Activated T-helper 2 cell treated with anti-CD3 and anti-CD28 coated beads, Interferon-gamma antibody, Interleukin-2, Interleukin-4, amounts not matched to agents 10 μg/mL and 5 μg/mL and 100 μg/mL, durations not matched to agents 14 hours and 24 hours and 36 hours (primary cell): ENCODE data around the gene PLEKHG4. TPM values are rescaled to one million over a fixed set of nuclear protein-coding genes. Genes with fewer than 3 reads are reported as not detected.
A peak's percentile ranks its signal among the peaks of the same experiment; 100 is the strongest.

Experiments
- DNase-seq: peaks from one replicate; pipeline ENCODE4 v3.0.0; 2021; ENCODE audit warnings: low spot score
- H3K27ac Mint-ChIP-seq: one replicate; pipeline ENCODE4 v1.8.0; 2021; ENCODE audit warnings: mixed read lengths
- H3K27me3 Mint-ChIP-seq: one replicate; pipeline ENCODE4 v1.8.0; 2021; ENCODE audit warnings: low read depth, mixed read lengths
- H3K36me3 Mint-ChIP-seq: one replicate; pipeline ENCODE4 v1.8.0; 2021; ENCODE audit warnings: low read depth, mixed read lengths
- H3K4me1 Mint-ChIP-seq: one replicate; pipeline ENCODE4 v1.8.0; 2021; ENCODE audit warnings: low read depth, mixed read lengths
- H3K4me3 Mint-ChIP-seq: one replicate; pipeline ENCODE4 v1.8.0; 2021; ENCODE audit warnings: low read depth, mild to moderate bottlenecking, moderate library complexity, mixed read lengths
- H3K9me3 Mint-ChIP-seq: one replicate; pipeline ENCODE4 v1.8.0; 2021; ENCODE audit warnings: mixed read lengths
- intact Hi-C: fragments of 100-400 bp; cut with micrococcal nuclease; formaldehyde crosslinking; loops from one replicate; pipeline ENCODE4 v1.15.1; 2023
- total RNA-seq: library from RNA; stranded (reverse); gene quantifications from 2 replicates; pipeline ENCODE4 v1.2.3, GENCODE V29; 2022

Gene PLEKHG4
- total RNA-seq, 1 donor from 2014 or later = 30.4 TPM

- Mint-ChIP-seq H3K27me3 (no peaks in the 10 kb centered on the region), H3K9me3 (no peaks in the 10 kb centered on the region), H3K4me1 (peaks cover 4% of the 10 kb centered on the region), H3K4me3 (no peak overlapping the region), H3K27ac (no peak overlapping the region), H3K36me3 (no peaks in the 10 kb centered on the region)
- no peak for DNase-seq
- intact Hi-C loops = no loop called here
Measured at GRCh38 chr16:67258161-67258835, 21.0 kb upstream of the PLEKHG4 start.

DNA sequence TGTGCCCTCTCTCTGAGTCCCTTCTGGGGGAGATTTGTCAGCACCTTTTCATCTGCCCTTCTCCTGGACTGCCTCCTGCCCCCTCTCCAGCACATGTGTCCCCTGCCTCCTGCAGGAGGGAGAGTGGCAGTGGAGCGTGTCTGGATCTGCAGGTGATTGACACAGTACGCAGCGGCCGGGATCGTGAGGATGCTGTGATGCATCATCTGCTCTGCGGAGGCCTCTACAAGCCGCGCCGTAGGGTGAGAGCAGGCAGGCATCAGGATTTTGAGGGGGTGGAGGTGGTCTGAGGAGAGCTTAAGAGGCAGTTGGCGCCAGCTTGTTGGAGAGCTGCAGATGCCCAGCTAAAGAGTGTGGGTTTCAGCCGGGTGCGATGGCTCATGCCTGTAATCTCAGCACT, 19.6 kb upstream of the PLEKHG4 start:
- DNase-seq = no peak
- H3K27ac Mint-ChIP-seq = no peak overlapping the region
- intact Hi-C loops = loop anchor here (5.0 kb wide), 1 partner anchor 138 kb away; no protein-coding TSS in a partner anchor
- peaks cover 4% of the 10 kb centered on the region for H3K4me1 Mint-ChIP-seq
- H3K27me3 Mint-ChIP-seq = no peaks in the 10 kb centered on the region
- H3K9me3 Mint-ChIP-seq = no peaks in the 10 kb centered on the region
- no peak overlapping the region for H3K4me3 Mint-ChIP-seq
- no peaks in the 10 kb centered on the region for H3K36me3 Mint-ChIP-seq

- DNase-seq = no peak
- Mint-ChIP-seq H3K36me3 (no peaks in the 10 kb centered on the region), H3K27me3 (no peaks in the 10 kb centered on the region), H3K4me3 (no peak overlapping the region), H3K4me1 (peaks cover 4% of the 10 kb centered on the region), H3K27ac (no peak overlapping the region), H3K9me3 (no peaks in the 10 kb centered on the region)
- intact Hi-C loops = loop anchor here (5.0 kb wide), 1 partner anchor 137 kb away; no protein-coding TSS in a partner anchor
Measured at GRCh38 chr16:67260426-67261063, 18.8 kb upstream of the PLEKHG4 start.

- intact Hi-C loops = loop anchor here (5.0 kb wide), 1 partner anchor 134 kb away; no protein-coding TSS in a partner anchor
- Mint-ChIP-seq H3K27ac (no peak overlapping the region), H3K9me3 (no peaks in the 10 kb centered on the region)
Measured at GRCh38 chr16:67263201-67263600, 16.1 kb upstream of the PLEKHG4 start.

DNA sequence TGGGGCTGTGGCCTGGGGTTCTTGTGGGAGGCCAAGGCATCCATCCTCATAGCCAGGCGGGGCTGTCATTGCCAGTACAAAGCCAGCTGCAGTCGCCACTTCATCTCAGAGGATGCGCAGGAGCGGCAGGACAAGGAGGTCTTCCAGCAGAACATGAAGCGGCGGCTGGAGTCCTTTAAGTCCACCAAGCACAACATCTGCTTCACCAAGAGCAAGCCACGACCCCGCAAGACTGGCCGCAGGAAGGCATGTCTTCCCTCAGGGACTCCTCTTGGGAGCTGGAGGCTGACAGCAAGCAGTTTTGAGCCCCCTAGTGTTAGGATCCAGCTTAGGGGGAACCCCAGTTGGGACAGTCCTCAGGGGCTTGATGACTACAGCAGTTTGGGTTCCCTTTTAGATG, 15.1 kb upstream of the PLEKHG4 start:
- Mint-ChIP-seq H3K4me1 (peaks cover 4% of the 10 kb centered on the region), H3K27me3 (no peaks in the 10 kb centered on the region), H3K27ac (no peak overlapping the region), H3K36me3 (peaks cover 3% of the 10 kb centered on the region), H3K4me3 (no peak overlapping the region), H3K9me3 (no peaks in the 10 kb centered on the region)
- intact Hi-C loops = loop anchor here (5.0 kb wide), 1 partner anchor 133 kb away; no protein-coding TSS in a partner anchor
- no peak for DNase-seq

More at GRCh38 chr16:67263201-67263600, 16.1 kb upstream of the PLEKHG4 start:
- no peak for DNase-seq
- Mint-ChIP-seq H3K4me1 (peaks cover 4% of the 10 kb centered on the region), H3K4me3 (no peak overlapping the region), H3K36me3 (peaks cover 3% of the 10 kb centered on the region), H3K27me3 (no peaks in the 10 kb centered on the region)

DNA sequence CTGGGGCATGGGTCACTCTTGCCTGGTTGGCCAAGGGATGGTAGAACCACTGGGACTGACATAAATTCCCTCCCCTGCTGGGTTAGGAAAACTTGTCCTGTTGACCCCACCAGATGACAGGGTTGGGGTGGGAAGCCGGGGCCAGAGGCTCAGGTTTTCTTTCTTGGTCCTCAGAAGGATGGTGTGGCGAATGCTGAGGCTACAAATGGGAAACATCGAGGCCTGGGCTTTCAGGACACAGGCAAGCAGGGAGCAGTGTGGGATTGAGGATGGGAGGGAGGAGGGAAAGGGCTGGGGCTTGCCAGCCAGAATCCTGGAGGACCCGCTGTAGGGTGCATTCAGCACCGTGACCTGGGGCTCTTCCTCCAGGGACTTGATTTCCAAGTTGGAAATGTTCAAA, 14.5 kb upstream of the PLEKHG4 start:
- peaks cover 3% of the 10 kb centered on the region for H3K36me3 Mint-ChIP-seq
- H3K27ac Mint-ChIP-seq = no peak overlapping the region
- no peak overlapping the region for H3K4me3 Mint-ChIP-seq
- H3K27me3 Mint-ChIP-seq = no peaks in the 10 kb centered on the region
- peaks cover 4% of the 10 kb centered on the region for H3K4me1 Mint-ChIP-seq
- no peaks in the 10 kb centered on the region for H3K9me3 Mint-ChIP-seq
- DNase-seq = no peak
- intact Hi-C loops = loop anchor here (5.0 kb wide), 1 partner anchor 132 kb away; no protein-coding TSS in a partner anchor

DNA sequence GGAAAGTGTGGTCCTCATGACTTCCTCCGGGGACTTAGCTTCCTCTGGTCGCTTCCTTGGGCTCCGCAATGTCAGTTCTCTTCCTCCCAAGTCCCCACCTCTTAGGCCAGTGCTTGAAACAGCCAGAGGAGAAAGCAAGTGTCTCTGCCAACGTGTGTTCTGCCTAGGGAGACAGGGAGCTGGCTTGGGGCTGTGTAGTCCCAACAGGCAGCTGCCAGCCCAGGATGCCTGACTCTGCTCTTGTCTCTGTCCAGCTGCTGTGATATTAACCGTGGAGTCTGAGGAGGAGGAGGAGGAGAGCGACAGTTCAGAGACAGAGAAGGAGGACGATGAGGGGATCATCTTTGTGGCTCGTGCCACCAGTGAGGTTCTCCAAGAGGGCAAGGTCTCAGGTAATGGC, 13.5 kb upstream of the PLEKHG4 start:
- Mint-ChIP-seq H3K27me3 (no peaks in the 10 kb centered on the region), H3K36me3 (peaks cover 3% of the 10 kb centered on the region), H3K9me3 (no peaks in the 10 kb centered on the region), H3K4me3 (no peak overlapping the region), H3K27ac (no peak overlapping the region), H3K4me1 (no peaks in the 10 kb centered on the region)
- intact Hi-C loops = no loop called here
- DNase-seq = no peak

DNA sequence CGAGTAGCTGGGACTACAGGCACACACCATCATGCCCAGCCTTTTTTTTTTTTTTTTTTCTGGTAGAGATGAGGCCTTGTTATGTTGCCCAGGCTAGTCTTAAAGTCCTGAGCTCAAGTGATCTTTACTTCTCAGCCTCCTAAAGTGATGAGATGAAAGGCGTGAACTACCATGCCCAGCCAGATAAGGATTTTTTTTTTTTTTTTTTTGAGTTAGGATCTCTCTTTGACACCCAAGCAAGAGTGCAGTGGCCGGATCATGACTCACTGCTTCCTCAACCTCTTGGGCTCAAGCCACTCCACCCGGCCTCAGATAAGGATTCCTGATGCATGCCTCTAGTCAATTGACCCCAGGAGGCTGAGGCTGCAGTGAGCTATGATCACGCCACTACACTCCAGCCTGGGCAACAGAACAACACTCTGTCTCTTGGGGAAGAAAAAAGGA, 11.2 kb upstream of the PLEKHG4 start:
- no peak for DNase-seq
- Mint-ChIP-seq H3K4me3 (no peak overlapping the region), H3K9me3 (no peaks in the 10 kb centered on the region), H3K36me3 (peaks cover 8% of the 10 kb centered on the region), H3K27me3 (no peaks in the 10 kb centered on the region), H3K4me1 (no peaks in the 10 kb centered on the region), H3K27ac (no peak overlapping the region)
- intact Hi-C loops = no loop called here

- no peaks in the 10 kb centered on the region for H3K9me3 Mint-ChIP-seq
- intact Hi-C loops = no loop called here
- H3K27me3 Mint-ChIP-seq = no peaks in the 10 kb centered on the region
Measured at GRCh38 chr16:67269766-67270165, 9.6 kb upstream of the PLEKHG4 start.

DNA sequence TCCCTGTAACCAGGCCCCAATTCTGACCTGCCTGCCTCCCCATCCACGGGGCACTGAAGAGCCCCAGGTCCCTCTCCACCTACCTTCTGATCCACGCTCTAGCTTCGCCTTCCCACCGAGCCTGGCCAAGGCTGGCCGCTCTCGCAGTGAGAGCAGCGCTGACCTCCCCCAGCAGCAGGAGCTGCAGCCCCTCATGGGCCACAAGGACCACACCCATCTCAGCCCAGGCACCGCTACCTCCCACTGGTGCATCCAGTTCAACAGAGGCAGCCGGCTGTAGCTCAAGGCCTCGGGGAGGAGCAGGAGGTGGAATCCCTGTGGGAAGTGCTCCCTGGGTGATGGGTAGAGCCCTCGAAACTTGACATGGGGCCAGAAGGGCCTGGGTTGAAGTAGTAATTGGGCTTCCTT, 8.4 kb upstream of the PLEKHG4 start:
- Mint-ChIP-seq H3K27me3 (no peaks in the 10 kb centered on the region), H3K4me1 (peaks cover 3% of the 10 kb centered on the region), H3K9me3 (no peaks in the 10 kb centered on the region), H3K27ac (no peak overlapping the region), H3K4me3 (no peak overlapping the region), H3K36me3 (peaks cover 13% of the 10 kb centered on the region)
- intact Hi-C loops = no loop called here
- DNase-seq = no peak

More at GRCh38 chr16:67269766-67270165, 9.6 kb upstream of the PLEKHG4 start:
- H3K36me3 Mint-ChIP-seq = peaks cover 8% of the 10 kb centered on the region
- H3K4me3 Mint-ChIP-seq = no peak overlapping the region
- H3K27ac Mint-ChIP-seq = no peak overlapping the region
- DNase-seq = no peak
- no peaks in the 10 kb centered on the region for H3K4me1 Mint-ChIP-seq

GRCh38 chr16:67271446-67271845, 7.9 kb upstream of the PLEKHG4 start:
- no peaks in the 10 kb centered on the region for H3K9me3 Mint-ChIP-seq
- intact Hi-C loops = no loop called here
- H3K27ac Mint-ChIP-seq = no peak overlapping the region
- peaks cover 15% of the 10 kb centered on the region for H3K36me3 Mint-ChIP-seq
- DNase-seq = no peak
- H3K27me3 Mint-ChIP-seq = no peaks in the 10 kb centered on the region
- peaks cover 5% of the 10 kb centered on the region for H3K4me1 Mint-ChIP-seq
- no peak overlapping the region for H3K4me3 Mint-ChIP-seq

DNA sequence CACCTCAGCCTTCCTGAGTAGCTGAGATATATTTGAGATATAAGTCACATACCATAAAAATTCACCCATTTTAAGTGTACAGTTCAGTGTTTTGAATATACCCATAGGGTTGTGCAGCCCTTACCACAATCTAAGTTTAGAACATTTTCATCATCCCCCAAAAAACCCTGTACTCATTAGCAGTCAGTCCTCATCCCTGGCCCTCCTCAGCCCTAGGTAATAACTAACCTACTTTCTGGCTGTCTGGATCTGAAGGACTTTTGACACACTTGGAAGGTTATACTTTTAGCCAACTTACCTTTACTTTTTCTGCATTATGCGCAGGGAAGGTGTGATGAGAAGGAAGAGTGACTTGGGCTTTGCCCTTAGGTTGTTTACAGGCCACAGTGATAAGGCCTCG, 4.0 kb upstream of the PLEKHG4 start:
- Mint-ChIP-seq H3K27me3 (no peaks in the 10 kb centered on the region), H3K4me3 (no peak overlapping the region), H3K36me3 (peaks cover 22% of the 10 kb centered on the region), H3K4me1 (peaks cover 23% of the 10 kb centered on the region), H3K9me3 (no peaks in the 10 kb centered on the region), H3K27ac (peak overlapping the region; percentile 48)
- no peak for DNase-seq
- intact Hi-C loops = no loop called here

DNA sequence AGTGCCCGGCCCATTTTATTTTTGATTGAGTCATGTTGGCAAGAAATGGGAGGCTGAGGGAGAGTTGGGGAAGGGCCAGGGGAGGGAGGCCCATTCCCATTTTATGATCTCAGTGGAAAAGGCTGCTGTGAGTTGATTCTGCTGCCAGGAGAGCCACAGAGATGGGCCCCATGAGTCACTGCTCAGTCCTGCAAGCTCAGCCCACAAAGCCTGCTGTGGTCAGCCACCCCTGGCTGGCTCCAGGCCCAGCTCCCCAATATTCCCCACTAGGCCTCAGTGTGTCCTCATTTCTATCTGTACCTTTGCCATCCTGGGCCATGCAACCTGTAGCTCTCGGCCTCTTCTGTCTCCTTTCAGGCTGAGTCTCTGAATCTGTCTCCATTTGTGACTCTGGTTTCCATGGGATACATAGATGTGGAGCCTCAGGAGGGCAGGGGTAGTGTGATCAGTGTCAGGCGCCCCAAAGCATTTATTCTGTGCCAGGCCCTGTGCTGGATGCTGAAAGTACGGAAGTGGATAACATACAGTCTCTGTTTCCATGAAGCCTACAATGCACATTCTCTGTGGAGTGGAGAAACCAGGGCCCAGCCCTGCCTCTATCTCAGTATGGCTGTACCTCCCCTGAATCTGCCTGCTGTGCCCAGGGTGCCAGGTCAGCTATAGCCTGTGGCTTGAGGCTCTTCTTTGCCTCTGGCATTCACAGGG, 1.9 kb upstream of the PLEKHG4 start:
- H3K27me3 Mint-ChIP-seq = no peaks in the 10 kb centered on the region
- no peaks in the 10 kb centered on the region for H3K9me3 Mint-ChIP-seq
- intact Hi-C loops = no loop called here
- DNase-seq = no peak
- peak overlapping the region; percentile 84 for H3K27ac Mint-ChIP-seq
- peak overlapping the region; percentile 74 for H3K4me3 Mint-ChIP-seq
- H3K36me3 Mint-ChIP-seq = peaks cover 17% of the 10 kb centered on the region
- peaks cover 24% of the 10 kb centered on the region for H3K4me1 Mint-ChIP-seq
